WI38 (cell line): Measurements from ENCODE around the gene C3orf33.

Experiments used
- H3K4me3 ChIP-seq: 2 replicates; pipeline ENCODE4 v1.5.1; 2011; ENCODE audit warnings: low read depth, mild to moderate bottlenecking, control low read depth, low read length
- TF ChIP-seq, protein P1 (sequence below): IDR thresholded peaks from 2 replicates; pipeline ENCODE4 v1.5.1; 2012; ENCODE audit warnings: low read depth, mild to moderate bottlenecking, control low read depth, low read length

The C3orf33 gene

DNA sequence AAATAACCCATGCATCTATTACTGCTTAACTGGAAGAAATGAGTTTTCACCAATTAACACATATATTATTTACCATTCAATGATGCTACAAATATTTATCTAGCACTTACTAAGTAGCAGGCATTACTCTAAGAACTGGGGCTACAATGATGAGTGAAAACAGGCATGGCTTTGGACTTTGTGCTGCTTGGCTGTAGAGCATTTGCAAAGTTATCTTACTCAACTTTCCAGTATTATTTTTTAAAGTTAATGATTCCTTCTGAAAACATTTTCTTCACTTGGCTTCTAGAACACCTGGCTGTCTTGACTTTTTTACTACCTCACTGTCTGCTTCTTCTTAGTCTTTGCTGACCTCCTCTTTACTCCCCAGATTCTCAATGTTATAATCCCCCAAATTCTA lies 1.8 kb downstream of the C3orf33 start:
- TF ChIP-seq, protein P1, sequence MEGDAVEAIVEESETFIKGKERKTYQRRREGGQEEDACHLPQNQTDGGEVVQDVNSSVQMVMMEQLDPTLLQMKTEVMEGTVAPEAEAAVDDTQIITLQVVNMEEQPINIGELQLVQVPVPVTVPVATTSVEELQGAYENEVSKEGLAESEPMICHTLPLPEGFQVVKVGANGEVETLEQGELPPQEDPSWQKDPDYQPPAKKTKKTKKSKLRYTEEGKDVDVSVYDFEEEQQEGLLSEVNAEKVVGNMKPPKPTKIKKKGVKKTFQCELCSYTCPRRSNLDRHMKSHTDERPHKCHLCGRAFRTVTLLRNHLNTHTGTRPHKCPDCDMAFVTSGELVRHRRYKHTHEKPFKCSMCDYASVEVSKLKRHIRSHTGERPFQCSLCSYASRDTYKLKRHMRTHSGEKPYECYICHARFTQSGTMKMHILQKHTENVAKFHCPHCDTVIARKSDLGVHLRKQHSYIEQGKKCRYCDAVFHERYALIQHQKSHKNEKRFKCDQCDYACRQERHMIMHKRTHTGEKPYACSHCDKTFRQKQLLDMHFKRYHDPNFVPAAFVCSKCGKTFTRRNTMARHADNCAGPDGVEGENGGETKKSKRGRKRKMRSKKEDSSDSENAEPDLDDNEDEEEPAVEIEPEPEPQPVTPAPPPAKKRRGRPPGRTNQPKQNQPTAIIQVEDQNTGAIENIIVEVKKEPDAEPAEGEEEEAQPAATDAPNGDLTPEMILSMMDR = no peak
- no peak overlapping the region for H3K4me3 ChIP-seq

DNA sequence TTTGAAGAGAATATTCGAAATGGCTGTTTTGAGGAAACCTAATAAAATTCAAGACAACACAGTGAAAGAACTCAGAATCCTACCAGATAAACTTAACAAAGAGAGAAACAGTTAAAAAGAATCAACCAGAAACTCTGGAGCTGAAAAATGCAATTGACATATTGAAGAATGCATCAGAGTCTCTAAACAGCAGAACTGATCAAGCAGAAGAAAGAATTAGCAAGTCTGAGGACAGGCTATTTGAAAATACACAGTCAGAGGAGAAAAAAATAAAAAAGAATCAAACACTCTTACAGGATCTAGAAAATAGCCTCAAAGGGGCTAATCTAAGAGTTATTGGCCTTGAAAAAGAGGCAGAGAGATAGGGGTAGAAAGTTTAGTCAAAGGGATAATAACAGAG lies 13.5 kb downstream of the C3orf33 start:
- H3K4me3 ChIP-seq = no peak overlapping the region
- TF ChIP-seq, protein P1 = no peak

DNA sequence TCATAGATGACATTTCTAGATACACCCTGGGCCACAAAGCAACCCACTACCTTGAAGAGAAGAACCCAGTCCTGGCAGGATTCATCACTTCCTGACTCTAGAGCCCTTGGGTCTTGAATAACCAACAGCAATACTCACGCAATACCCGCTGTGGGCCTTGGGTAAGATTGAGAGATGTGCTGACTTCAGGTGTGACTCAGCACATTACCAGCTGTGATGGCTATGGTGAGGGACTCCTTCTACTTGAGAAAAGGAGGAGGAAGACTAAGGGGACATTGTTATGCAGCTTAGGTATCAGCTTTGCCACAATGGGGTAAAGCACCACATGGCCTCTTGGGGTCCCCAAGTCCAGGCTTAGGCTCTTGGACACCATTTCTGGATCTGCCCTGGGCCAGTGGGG lies 14.9 kb downstream of the C3orf33 start:
- H3K4me3 ChIP-seq = no peak overlapping the region
- TF ChIP-seq, protein P1 = no peak

DNA sequence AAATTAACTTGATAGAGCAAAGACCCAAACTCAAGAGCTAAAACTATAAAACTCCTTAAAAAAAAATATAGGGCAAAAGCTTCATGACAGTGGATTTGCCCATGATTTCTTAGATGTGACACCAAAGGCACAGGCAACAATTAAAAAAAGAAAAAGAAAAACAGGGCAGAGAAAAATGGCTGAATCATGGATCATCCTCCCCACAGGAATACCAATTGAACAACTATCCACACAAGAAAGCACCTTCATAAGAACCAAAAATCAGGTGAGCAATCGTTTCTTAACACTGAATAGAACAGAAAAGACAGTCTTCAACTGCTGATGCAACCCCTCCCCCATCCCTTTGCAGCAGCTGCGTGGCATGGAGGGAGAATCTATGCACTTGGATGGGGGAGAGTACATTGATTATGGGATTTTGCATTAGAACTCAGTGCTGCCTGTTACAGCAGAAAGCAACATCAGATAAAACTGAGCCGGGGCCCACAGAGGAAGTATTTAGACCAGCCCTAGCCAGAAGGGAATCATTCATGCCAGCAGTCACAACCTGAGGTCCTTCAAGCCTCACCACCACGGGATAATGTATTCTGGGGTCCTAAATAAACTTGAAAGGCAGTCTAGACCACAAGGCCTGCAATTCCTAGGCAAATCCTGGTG lies 15.7 kb downstream of the C3orf33 start:
- TF ChIP-seq, protein P1 = no peak
- no peak overlapping the region for H3K4me3 ChIP-seq

DNA sequence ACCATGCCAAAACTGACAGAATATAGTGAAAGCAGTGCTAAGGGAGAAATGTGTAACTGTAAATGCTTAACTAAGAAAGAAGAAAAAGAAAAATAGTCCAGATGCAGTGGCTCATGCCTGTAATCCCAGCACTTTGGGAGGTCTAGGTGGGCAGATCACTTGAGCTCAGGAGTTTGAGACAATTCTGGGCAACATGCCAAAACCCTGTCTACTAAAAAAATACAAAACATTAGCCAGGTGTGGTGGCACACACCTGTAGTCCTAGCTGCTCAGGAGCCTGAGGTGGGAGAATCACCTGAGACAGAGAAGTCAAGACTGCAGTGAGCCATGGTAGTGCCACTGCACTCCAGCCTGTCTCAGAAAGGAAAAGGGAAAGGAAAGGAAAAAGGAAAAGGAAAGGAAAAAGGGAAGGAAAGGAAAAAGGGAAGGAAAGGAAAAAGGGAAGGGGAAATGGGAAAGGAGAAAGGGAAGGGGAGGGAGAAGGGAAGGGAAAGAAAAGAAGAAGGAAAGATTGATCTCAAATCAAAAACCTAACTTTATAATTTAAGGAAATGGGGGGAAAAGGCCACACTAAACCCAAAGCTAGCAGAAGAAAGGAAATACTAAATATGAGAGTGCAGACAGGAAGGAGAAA lies 20.3 kb downstream of the C3orf33 start:
- no peak overlapping the region for H3K4me3 ChIP-seq

DNA sequence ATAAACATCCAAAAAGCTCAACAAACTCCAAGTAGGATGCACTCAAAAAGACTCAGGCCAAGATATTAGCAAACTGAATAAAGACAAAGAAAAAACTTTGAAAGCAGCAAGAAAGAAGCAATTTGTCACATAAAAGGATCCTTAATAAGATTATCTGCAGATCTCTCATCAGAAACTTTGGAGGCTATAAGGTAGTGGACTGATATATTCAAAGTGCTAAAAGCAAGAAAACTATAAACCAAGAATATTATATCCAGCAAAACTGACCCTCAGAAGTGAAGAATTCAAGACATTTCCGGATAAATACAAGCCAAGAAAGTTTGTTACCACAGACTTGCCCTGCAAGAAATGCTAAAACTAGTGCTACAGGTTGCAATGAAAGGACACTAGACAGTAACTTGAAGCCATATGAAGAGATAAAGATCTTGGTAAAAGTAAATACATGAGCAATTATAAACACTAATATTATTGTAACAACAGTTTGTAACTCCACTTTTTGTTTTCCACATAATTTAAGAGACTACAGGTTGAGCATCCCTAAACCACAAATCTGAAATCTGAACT lies 23.6 kb downstream of the C3orf33 start:
- TF ChIP-seq, protein P1 = no peak
- H3K4me3 ChIP-seq = no peak overlapping the region

More for the DNA sequence above, 20.3 kb downstream of the C3orf33 start:
- TF ChIP-seq, protein P1 = no peak

DNA sequence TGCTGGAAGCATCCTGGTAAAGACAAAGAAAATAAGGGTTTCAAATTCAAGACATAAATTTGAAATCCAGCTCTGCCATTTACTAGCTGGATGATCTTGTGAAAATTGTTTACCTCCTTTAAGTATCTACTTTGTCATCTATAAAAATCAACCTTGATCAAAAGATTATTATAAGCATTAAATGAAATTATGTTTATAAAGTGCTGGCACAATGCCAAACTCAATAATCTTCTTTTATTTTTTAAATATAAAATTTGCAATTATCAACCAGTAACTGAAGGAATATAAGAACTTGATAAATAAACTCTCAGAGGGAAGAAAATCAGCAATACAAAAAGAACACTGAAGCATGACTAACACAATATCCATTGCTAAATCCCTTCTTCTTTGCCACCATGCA lies 25.8 kb downstream of the C3orf33 start:
- TF ChIP-seq, protein P1 = no peak
- H3K4me3 ChIP-seq = no peak overlapping the region
